ENCODE results near the gene HSPA12B. TPM values are rescaled to one million over a fixed set of nuclear protein-coding genes. Genes with fewer than 3 reads are reported as not detected.

Gene HSPA12B
- total RNA-seq, 1 experiment from 2014 or later, result 2.7 TPM

- DNase-seq, result no peak
- H4K5ac ChIP-seq (ENCODE audit: insufficient read length, low read depth, low read length), result no peak overlapping the region
- H3K56ac ChIP-seq (ENCODE audit: insufficient read length, low read depth, low read length), result no peak overlapping the region
- no peak overlapping the region for H3K18ac ChIP-seq (ENCODE audit: insufficient read length, low read depth, low read length)
- H2BK12ac ChIP-seq (ENCODE audit: insufficient read length, low read depth, low read length), result no peak overlapping the region
- H3K79me2 ChIP-seq (ENCODE audit: insufficient read depth, low read length), result no peaks in the 10 kb centered on the region
- no peak overlapping the region for H3K23ac ChIP-seq (ENCODE audit: insufficient read length, low read depth, low read length)
- H2BK120ac ChIP-seq (ENCODE audit: low read depth, low read length, poor library complexity, severe bottlenecking), result no peak overlapping the region
- no CpG with 5 or more reads among the region's 7 CpGs for WGBS (ENCODE audit: extremely low coverage, insufficient read length, low lambda C conversion rate)
- Mint-ChIP-seq H3K27ac (no peak overlapping the region), H3K4me3 (no peak overlapping the region), H3K9me3 (no peaks in the 10 kb centered on the region), H3K27me3 (ENCODE audit: low read depth) (peaks cover 48% of the 10 kb centered on the region), H3K4me1 (peaks cover 20 to 33% of the 10 kb centered on the region in 2 experiments), H3K36me3 (ENCODE audit: insufficient read depth in 1 of 3, low read depth in 3 of 3) (no peaks in the 10 kb centered on the region)
- H2BK20ac ChIP-seq (ENCODE audit: low read depth, low read length, poor library complexity, severe bottlenecking), result no peak overlapping the region
- no peak overlapping the region for H4K8ac ChIP-seq (replicated peaks; ENCODE audit: insufficient read length, low read depth, low read length)
- H2AK5ac ChIP-seq (ENCODE audit: insufficient read length, low read length), result no peak overlapping the region
- H3K14ac ChIP-seq (ENCODE audit: insufficient read depth, low read length), result no peak overlapping the region
- no peak overlapping the region for H3K9ac ChIP-seq (ENCODE audit: extremely low read depth, insufficient read length, low read length)
- no peak overlapping the region for H2BK15ac ChIP-seq (ENCODE audit: low read depth, low read length)
- H3K27me3 ChIP-seq (ENCODE audit: insufficient read depth, low read length), result no peaks in the 10 kb centered on the region; the same call in 1 of the 2 replicates
- no peak overlapping the region for H3K4me2 ChIP-seq (ENCODE audit: insufficient read depth, insufficient read length, low read length)
- H2AFZ ChIP-seq (ENCODE audit: low read length), result no peak overlapping the region
- no peak overlapping the region for H4K91ac ChIP-seq (ENCODE audit: insufficient read length, low read depth, low read length)
- TF ChIP-seq CTCF (conservative IDR thresholded peaks at IDR 0.05), result no peak
- H3K4ac ChIP-seq (ENCODE audit: low read depth, low read length), result no peak overlapping the region
- no peaks in the 10 kb centered on the region for H3K9me3 ChIP-seq (ENCODE audit: control insufficient read depth, low read depth, low read length)
- H2BK5ac ChIP-seq (ENCODE audit: insufficient read length, low read length), result no peak overlapping the region
- peaks cover 13% of the 10 kb centered on the region for H3K23me2 ChIP-seq (ENCODE audit: insufficient read length, low read depth, low read length, poor library complexity, severe bottlenecking)
- H3T11ph ChIP-seq (ENCODE audit: low read length), result no peak overlapping the region
- H3K79me1 ChIP-seq (ENCODE audit: insufficient read depth, low read depth, low read length, poor library complexity, severe bottlenecking), result no peaks in the 10 kb centered on the region
- no peaks in the 10 kb centered on the region for H4K20me1 ChIP-seq (ENCODE audit: control insufficient read depth, insufficient read depth, insufficient read length)
- H3K27ac ChIP-seq (ENCODE audit: insufficient read length, low read depth, low read length), result no peak overlapping the region
- peaks cover 4% of the 10 kb centered on the region; the same call in 1 of the 2 replicates for H3K4me1 ChIP-seq (ENCODE audit: insufficient read depth, low read length)
Observed at GRCh38 chr20:3685341-3685740, 47.1 kb upstream of the HSPA12B start.

Data from H9 (cell line).